Measurements from ENCODE around the gene STN1. TPM values are rescaled to one million over a fixed set of nuclear protein-coding genes. Genes with fewer than 3 reads are reported as not detected.

The STN1 gene
- total and polyA plus RNA-seq, 12 donors = 16.5 to 38.7 (median 31.4) TPM

DNA sequence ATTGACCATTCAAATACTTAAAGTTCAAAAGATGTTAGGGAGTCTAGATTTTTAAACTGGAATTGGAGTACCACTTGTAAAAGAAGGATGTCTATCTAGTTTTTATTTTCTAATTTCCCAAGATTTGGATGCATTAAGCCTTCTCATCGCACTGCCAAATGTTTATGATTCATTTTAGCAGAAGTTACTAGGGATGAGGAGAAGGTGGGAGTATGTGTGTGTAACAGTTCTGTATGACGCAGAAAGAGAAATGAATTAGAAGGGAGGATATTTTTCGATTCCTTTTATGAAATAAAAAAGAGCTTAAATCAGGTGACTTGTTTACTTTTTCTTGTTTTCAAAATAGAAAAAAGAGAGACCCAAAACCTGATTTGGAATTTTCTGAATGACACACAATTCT is 42.1 kb upstream of the STN1 start:
- Histone ChIP-seq H3K4me3 (no peak overlapping the region), H3K27ac (no peak overlapping the region), H3K27me3 (no peaks in the 10 kb centered on the region), H3K4me1 (peaks cover 0 to 5% (median 0%) of the 10 kb centered on the region in 9 donors), H3K36me3 (no peaks in the 10 kb centered on the region), H3K9me3 (peaks cover 0 to under 1% (median 0%) of the 10 kb centered on the region in 11 donors)
- ATAC-seq (no peak), DNase-seq (no peak)
- TF ChIP-seq, protein P1, sequence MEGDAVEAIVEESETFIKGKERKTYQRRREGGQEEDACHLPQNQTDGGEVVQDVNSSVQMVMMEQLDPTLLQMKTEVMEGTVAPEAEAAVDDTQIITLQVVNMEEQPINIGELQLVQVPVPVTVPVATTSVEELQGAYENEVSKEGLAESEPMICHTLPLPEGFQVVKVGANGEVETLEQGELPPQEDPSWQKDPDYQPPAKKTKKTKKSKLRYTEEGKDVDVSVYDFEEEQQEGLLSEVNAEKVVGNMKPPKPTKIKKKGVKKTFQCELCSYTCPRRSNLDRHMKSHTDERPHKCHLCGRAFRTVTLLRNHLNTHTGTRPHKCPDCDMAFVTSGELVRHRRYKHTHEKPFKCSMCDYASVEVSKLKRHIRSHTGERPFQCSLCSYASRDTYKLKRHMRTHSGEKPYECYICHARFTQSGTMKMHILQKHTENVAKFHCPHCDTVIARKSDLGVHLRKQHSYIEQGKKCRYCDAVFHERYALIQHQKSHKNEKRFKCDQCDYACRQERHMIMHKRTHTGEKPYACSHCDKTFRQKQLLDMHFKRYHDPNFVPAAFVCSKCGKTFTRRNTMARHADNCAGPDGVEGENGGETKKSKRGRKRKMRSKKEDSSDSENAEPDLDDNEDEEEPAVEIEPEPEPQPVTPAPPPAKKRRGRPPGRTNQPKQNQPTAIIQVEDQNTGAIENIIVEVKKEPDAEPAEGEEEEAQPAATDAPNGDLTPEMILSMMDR (IDR thresholded peaks at IDR 0.05) = no peak
- 77 to 80% methylated on average over 3 of the region's 3 CpGs for WGBS, 2 donors
- intact Hi-C loops (cut with DNase I) = loop anchor here in 1 of 10 donors (5.0 kb wide), 1 partner anchor 38 kb away; no protein-coding TSS in a partner anchor

DNA sequence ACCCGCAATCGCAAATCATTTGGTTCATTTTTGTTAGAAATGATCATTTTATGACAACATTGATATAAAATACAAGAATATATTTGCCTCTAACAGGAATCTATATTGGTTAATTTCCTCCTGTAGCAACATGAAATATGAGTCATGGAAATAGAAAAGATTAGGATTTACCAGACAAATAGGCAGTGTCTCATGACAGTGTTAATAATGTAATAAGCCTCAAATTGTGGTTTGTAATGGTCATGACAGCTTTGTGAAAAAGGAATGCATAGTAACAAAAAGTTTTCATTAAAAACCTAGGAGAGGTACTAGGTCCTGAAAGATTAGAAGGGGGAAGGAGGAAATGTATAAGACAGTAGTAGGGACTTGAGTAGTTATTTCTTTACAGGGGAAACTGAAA is 41.0 kb upstream of the STN1 start:
- Histone ChIP-seq H3K27ac (no peak overlapping the region), H3K9me3 (peaks cover 0 to 9% (median 0%) of the 10 kb centered on the region in 11 donors), H3K4me1 (peaks cover 0 to 5% (median 0%) of the 10 kb centered on the region in 9 donors), H3K27me3 (no peaks in the 10 kb centered on the region), H3K36me3 (no peaks in the 10 kb centered on the region), H3K4me3 (no peak overlapping the region)
- no peak for DNase-seq
- ATAC-seq = no peak
- WGBS, 2 donors = 94 to 99% methylated on average over 2 of the region's 2 CpGs
- intact Hi-C loops (cut with DNase I) = no loop called here
- TF ChIP-seq, protein P1 (IDR thresholded peaks at IDR 0.05) = no peak

DNA sequence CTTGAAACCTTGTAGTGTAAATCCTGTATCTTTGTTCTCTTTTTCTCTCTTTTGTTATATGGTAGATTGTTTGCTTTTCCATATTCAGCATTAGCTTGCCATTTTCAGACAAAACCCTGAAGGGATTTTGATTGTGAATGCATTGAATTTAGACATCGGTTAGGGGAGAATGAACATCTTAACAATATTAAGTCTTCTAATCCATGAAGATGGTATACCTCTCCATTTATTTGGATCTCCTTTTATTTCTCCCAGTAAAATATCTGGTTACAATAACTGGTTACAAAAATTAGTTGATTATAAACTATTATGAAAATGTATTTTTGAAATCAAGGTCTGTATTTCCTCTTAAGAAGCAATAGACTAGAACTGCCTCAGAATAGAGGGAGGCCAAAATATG is 36.6 kb upstream of the STN1 start:
- no peaks in the 10 kb centered on the region for H3K27me3 ChIP-seq
- intact Hi-C loops (cut with DNase I) = no loop called here
- no peaks in the 10 kb centered on the region for H3K4me1 ChIP-seq
- DNase-seq = no peak
- H3K4me3 ChIP-seq = no peak overlapping the region
- no peak overlapping the region for H3K27ac ChIP-seq
- H3K9me3 ChIP-seq = peaks cover 0 to 10% (median 0%) of the 10 kb centered on the region in 11 donors
- ATAC-seq = no peak
- TF ChIP-seq, protein P1 (IDR thresholded peaks at IDR 0.05) = no peak
- 99 to 100% methylated on average over 1 of the region's 1 CpG for WGBS, 2 donors
- no peaks in the 10 kb centered on the region for H3K36me3 ChIP-seq

DNA sequence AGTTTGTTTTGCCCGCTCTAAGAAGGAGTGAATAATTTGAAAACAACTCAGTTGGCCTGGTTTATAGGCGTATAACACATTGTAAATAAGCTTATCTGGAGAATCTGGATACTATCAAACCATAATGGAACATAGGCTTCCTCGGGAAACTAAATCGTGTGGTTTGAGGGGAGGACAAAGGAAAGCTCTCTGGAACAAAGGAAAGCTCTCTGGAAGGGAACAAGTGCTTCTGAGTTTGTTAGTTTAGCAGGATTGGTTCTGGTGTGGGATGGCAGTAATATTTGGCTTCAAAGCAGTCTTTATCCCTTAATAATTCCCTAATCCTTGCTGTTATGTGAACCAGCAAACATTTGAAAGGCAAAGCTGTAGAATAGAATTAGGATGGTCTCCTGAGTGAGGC is 34.0 kb upstream of the STN1 start:
- intact Hi-C loops (cut with DNase I) = no loop called here
- ATAC-seq = no peak
- 76 to 79% methylated on average over 4 of the region's 4 CpGs for WGBS, 2 donors

More for the DNA sequence above, 34.0 kb upstream of the STN1 start:
- TF ChIP-seq, protein P1 (IDR thresholded peaks at IDR 0.05) = no peak
- no peaks in the 10 kb centered on the region for H3K36me3 ChIP-seq
- no peaks in the 10 kb centered on the region for H3K4me1 ChIP-seq
- no peaks in the 10 kb centered on the region for H3K27me3 ChIP-seq
- peaks cover 0 to 10% (median 0%) of the 10 kb centered on the region in 11 donors for H3K9me3 ChIP-seq
- no peak overlapping the region for H3K27ac ChIP-seq
- no peak overlapping the region for H3K4me3 ChIP-seq
- DNase-seq = no peak

Measured in heart right ventricle (tissue), 16 donors.